Chondrocyte (in vitro differentiated cells): ENCODE results near the gene TUBB3. TPM values are rescaled to one million over a fixed set of nuclear protein-coding genes. Genes with fewer than 3 reads are reported as not detected.
"Not testable (repeated sequence)": the region's sequence is repeated elsewhere in the genome, so short reads cannot be mapped to it uniquely, and the experiment has no call there.

Experiments used
- DNase-seq: peaks from one replicate; pipeline ENCODE4 v3.0.0; 2021; ENCODE audit warnings: mixed read lengths, low spot score
- H3K27ac Mint-ChIP-seq: one replicate; pipeline ENCODE4 v1.8.0; 2021; ENCODE audit warnings: mild to moderate bottlenecking, moderate library complexity, mixed read lengths; ENCODE audit not compliant: unreplicated experiment
- H3K27me3 Mint-ChIP-seq: 2 replicates; pipeline ENCODE4 v1.8.0; 2021; ENCODE audit warnings: low read depth, mixed read lengths
- H3K36me3 Mint-ChIP-seq: 2 replicates; pipeline ENCODE4 v1.8.0; 2021; ENCODE audit warnings: low read depth, mixed read lengths
- H3K4me1 Mint-ChIP-seq: 2 replicates; pipeline ENCODE4 v1.8.0; 2021; ENCODE audit warnings: low read depth, mild to moderate bottlenecking, mixed read lengths
- H3K4me3 Mint-ChIP-seq: one replicate; pipeline ENCODE4 v1.8.0; 2021; ENCODE audit warnings: mild to moderate bottlenecking, moderate library complexity, mixed read lengths; ENCODE audit not compliant: unreplicated experiment
- H3K9me3 Mint-ChIP-seq: 2 replicates; pipeline ENCODE4 v1.8.0; 2021; ENCODE audit warnings: low read depth, mixed read lengths
- CTCF ChIP-seq: fragments of 200-600 bp; sonication (generic); IDR thresholded peaks from 2 replicates; pipeline ENCODE4 v1.5.0; 2021; ENCODE audit warnings: antibody characterized with exemption, mild to moderate bottlenecking, moderate library complexity
- total RNA-seq: library from RNA; stranded (reverse); gene quantifications from 3 replicates; pipeline ENCODE4 v1.2.1, GENCODE V29; 2021

Gene TUBB3
- total RNA-seq, 1 donor from 2014 or later, result 104 TPM

GRCh38 chr16:89961920-89962319, 38.8 kb downstream of the TUBB3 start:
- Mint-ChIP-seq H3K4me3 (no peak overlapping the region), H3K27me3 (no peaks in the 10 kb centered on the region), H3K27ac (no peak overlapping the region), H3K4me1 (no peaks in the 10 kb centered on the region), H3K36me3 (peaks cover 27% of the 10 kb centered on the region), H3K9me3 (no peaks in the 10 kb centered on the region)
- TF ChIP-seq CTCF, result no peak
- DNase-seq, result no peak

GRCh38 chr16:89962754-89963498, 39.8 kb downstream of the TUBB3 start:
- Mint-ChIP-seq H3K9me3 (no peaks in the 10 kb centered on the region), H3K36me3 (peaks cover 22% of the 10 kb centered on the region), H3K4me3 (no peak overlapping the region), H3K27me3 (no peaks in the 10 kb centered on the region), H3K27ac (peak overlapping the region; percentile 25), H3K4me1 (no peaks in the 10 kb centered on the region)
- no peak for DNase-seq
- no peak for TF ChIP-seq CTCF

- H3K4me3 Mint-ChIP-seq, result no peak overlapping the region
- H3K27me3 Mint-ChIP-seq, result no peaks in the 10 kb centered on the region
- H3K4me1 Mint-ChIP-seq, result no peaks in the 10 kb centered on the region
- TF ChIP-seq CTCF, result no peak
- H3K36me3 Mint-ChIP-seq, result peaks cover 12% of the 10 kb centered on the region
- no peak overlapping the region for H3K27ac Mint-ChIP-seq
- no peak for DNase-seq
- H3K9me3 Mint-ChIP-seq, result no peaks in the 10 kb centered on the region
These were observed 41.1 kb downstream of the TUBB3 start for GRCh38 chr16:89964201-89964600.

GRCh38 chr16:89965447-89966225, 42.5 kb downstream of the TUBB3 start:
- no peak overlapping the region for H3K27ac Mint-ChIP-seq
- no peak overlapping the region for H3K4me3 Mint-ChIP-seq
- H3K4me1 Mint-ChIP-seq, result peaks cover 3% of the 10 kb centered on the region
- no peaks in the 10 kb centered on the region for H3K27me3 Mint-ChIP-seq
- TF ChIP-seq CTCF, result no peak
- peaks cover 8% of the 10 kb centered on the region for H3K36me3 Mint-ChIP-seq
- DNase-seq, result no peak
- no peaks in the 10 kb centered on the region for H3K9me3 Mint-ChIP-seq

- Mint-ChIP-seq H3K9me3 (no peaks in the 10 kb centered on the region), H3K27ac (no peak overlapping the region), H3K4me1 (peaks cover 11% of the 10 kb centered on the region), H3K27me3 (no peaks in the 10 kb centered on the region), H3K4me3 (no peak overlapping the region), H3K36me3 (peaks cover 4% of the 10 kb centered on the region)
- DNase-seq, result no peak
- TF ChIP-seq CTCF, result no peak
These were observed 43.6 kb downstream of the TUBB3 start for GRCh38 chr16:89966756-89967155.

- H3K4me1 Mint-ChIP-seq, result peaks cover 12% of the 10 kb centered on the region
- H3K27ac Mint-ChIP-seq, DNase-seq, H3K27me3 Mint-ChIP-seq, H3K4me3 Mint-ChIP-seq, H3K9me3 Mint-ChIP-seq, H3K36me3 Mint-ChIP-seq: not testable (repeated sequence)
These were observed 44.3 kb downstream of the TUBB3 start for GRCh38 chr16:89967436-89967835.

- H3K4me3 Mint-ChIP-seq, H3K27me3 Mint-ChIP-seq, H3K27ac Mint-ChIP-seq, DNase-seq, H3K9me3 Mint-ChIP-seq, H3K36me3 Mint-ChIP-seq: not testable (repeated sequence)
- peaks cover 15% of the 10 kb centered on the region for H3K4me1 Mint-ChIP-seq
These were observed 44.9 kb downstream of the TUBB3 start for GRCh38 chr16:89968074-89968473.
